Pericardium fibroblast (primary cell): ENCODE data around the gene CSHL1. TPM values are rescaled to one million over a fixed set of nuclear protein-coding genes. Genes with fewer than 3 reads are reported as not detected.

Source experiments
- total RNA-seq: library from RNA; depleted of rRNA; stranded (reverse); fragments of >200 nt; gene quantifications from 2 replicates; pipeline ENCODE4 v1.2.3, GENCODE V29; 2015

Gene CSHL1
- total RNA-seq, result not detected in 2 replicates

GRCh38 chr17:63911041-63911635, at the start of gene CSHL1:
Gene CSHL1 (minus strand): TSS chr17:63911258. CDS start chr17:63911196, 62 bp downstream.

GRCh38 chr17:63931981-63932561, 21.0 kb upstream of the CSHL1 start, which contains the start of gene CD79B:
Gene CD79B (minus strand): TSS chr17:63932331. CDS start chr17:63932261, 70 bp downstream.

GRCh38 chr17:63918789-63919305, 7.8 kb upstream of the CSHL1 start, which contains the start of gene GH1:
Gene GH1 (minus strand): TSS chr17:63918839. CDS start chr17:63918776, 63 bp downstream.

GRCh38 chr17:63896524-63897354, 14.3 kb downstream of the CSHL1 start, which contains the start of gene CSH1:
Gene CSH1 (minus strand): TSS chr17:63896574. CDS start chr17:63896511, 63 bp downstream.

GRCh38 chr17:63881935-63882601, 29.0 kb downstream of the CSHL1 start, which contains the start of gene GH2:
Gene GH2 (minus strand): TSS chr17:63881944. CDS start chr17:63881801, 143 bp downstream.

GRCh38 chr17:63873577-63873976, 37.5 kb downstream of the CSHL1 start, which contains the start of gene CSH2:
Gene CSH2 (minus strand): TSS chr17:63873677. CDS start chr17:63873614, 63 bp downstream.

Other genes starting within 250 kb of the CSHL1 start
- 13.9 and 16.3 TPM in 2 replicates for gene LIMD2, start 211.1 kb downstream of the CSHL1 start, total RNA-seq
- gene STRADA, start 169.5 kb downstream of the CSHL1 start, total RNA-seq, result 13.6 and 18.1 TPM in 2 replicates
- 27.9 and 38.9 TPM in 2 replicates for gene CCDC47, start 137.7 kb downstream of the CSHL1 start, total RNA-seq
- 28.0 and 46.6 TPM in 2 replicates for gene DDX42, start 137.1 kb downstream of the CSHL1 start, total RNA-seq
- 50.2 and 65.2 TPM in 2 replicates for gene PSMC5, start 83.8 kb downstream of the CSHL1 start, total RNA-seq
- 45.5 and 48.1 TPM in 2 replicates for gene FTSJ3, start 83.6 kb downstream of the CSHL1 start, total RNA-seq
- 212 and 236 TPM in 2 replicates for gene SMARCD2, start 68.6 kb downstream of the CSHL1 start, total RNA-seq
- gene CSH2, start 37.6 kb downstream of the CSHL1 start, total RNA-seq, result not detected in 2 replicates
- not detected in 2 replicates for gene GH2, start 29.3 kb downstream of the CSHL1 start, total RNA-seq
- not detected in 2 replicates for gene CSH1, start 14.7 kb downstream of the CSHL1 start, total RNA-seq
- not detected in 2 replicates for gene GH1, start 7.6 kb upstream of the CSHL1 start, total RNA-seq
- not detected in 2 replicates for gene CD79B, start 21.1 kb upstream of the CSHL1 start, total RNA-seq
- gene SCN4A, start 61.7 kb upstream of the CSHL1 start, total RNA-seq, result under 0.01 TPM in 1 of 2 replicates, not detected in the other
- 0.82 and 3.8 TPM in 2 replicates for gene PRR29, start 87.1 kb upstream of the CSHL1 start, total RNA-seq
- 0.70 and 0.77 TPM in 2 replicates for gene ICAM2, start 109.4 kb upstream of the CSHL1 start, total RNA-seq
- gene ERN1, start 218.9 kb upstream of the CSHL1 start, total RNA-seq, result 7.1 and 13.9 TPM in 2 replicates